Measurements from ENCODE around the gene SNRNP70. TPM values are rescaled to one million over a fixed set of nuclear protein-coding genes. Genes with fewer than 3 reads are reported as not detected.

SNRNP70 gene
- total and polyA plus RNA-seq, 10 of the 15 experiments (the other 5 are each of a cell fraction or from before 2014, with no cell fraction given): 2.7 to 453 (median 159) TPM

GRCh38 chr19:49132974-49133609 lies 47.8 kb downstream of the SNRNP70 start:
- no peak overlapping the region for H3K4me2 ChIP-seq (ENCODE audit: control insufficient read depth, insufficient read depth)
- BruUV-seq (replicated peaks): no TSS peak
- H3K4me3 ChIP-seq: no peak overlapping the region
- no peak for FAIRE-seq
- H3K27ac ChIP-seq (ENCODE audit: control insufficient read depth, insufficient read depth): no peak overlapping the region
- TF ChIP-seq ETV6 (conservative IDR thresholded peaks at IDR 0.05 in 1 of 2, IDR thresholded peaks at IDR 0.05 in 1 of 2; ENCODE audit: borderline replicate concordance in 1 of 2, low read depth in 1 of 2): no peak
- no peak for TF ChIP-seq TCF3 (IDR thresholded peaks at IDR 0.05; ENCODE audit: borderline replicate concordance, insufficient read depth, low read depth, low read length)
- no peak for TF ChIP-seq MYC (IDR thresholded peaks at IDR 0.05; ENCODE audit: insufficient read depth, insufficient read length, insufficient replicate concordance, low read length, severe bottlenecking)
- no peak for TF ChIP-seq GABPA (IDR thresholded peaks at IDR 0.05; ENCODE audit: low read depth)
- no peak for TF ChIP-seq KDM1A (IDR thresholded peaks at IDR 0.05; ENCODE audit: borderline replicate concordance)
- TF ChIP-seq GATAD2B (conservative IDR thresholded peaks at IDR 0.05; ENCODE audit: low read depth): no peak
- no peak for TF ChIP-seq ZNF384 (IDR thresholded peaks at IDR 0.05; ENCODE audit: borderline replicate concordance, low read depth, low read length)
- TF ChIP-seq JUNB (IDR thresholded peaks at IDR 0.05): no peak
- TF ChIP-seq CHD2 (IDR thresholded peaks at IDR 0.05; ENCODE audit: borderline replicate concordance, low read depth, low read length): no peak
- no peak for TF ChIP-seq SP1 (IDR thresholded peaks at IDR 0.05; ENCODE audit: low read depth, low read length)
- no peak for TF ChIP-seq EP300 (IDR thresholded peaks at IDR 0.05; ENCODE audit: borderline replicate concordance in 1 of 2, control insufficient read depth in 1 of 2, low read depth in 2 of 2, low read length in 2 of 2)
- TF ChIP-seq NR2C1 (IDR thresholded peaks at IDR 0.05): no peak
- no peak for TF ChIP-seq HDAC2 (IDR thresholded peaks at IDR 0.05)
- no peak for TF ChIP-seq MEF2A (IDR thresholded peaks at IDR 0.05; ENCODE audit: insufficient read depth, low read depth, low read length)
- no peaks in the 10 kb centered on the region for H3K79me2 ChIP-seq (ENCODE audit: control insufficient read depth, insufficient read depth, low read length)
- H2AFZ ChIP-seq (ENCODE audit: control insufficient read depth, low read depth, low read length): no peak overlapping the region
- intact Hi-C loops (cut with micrococcal nuclease; ENCODE audit: unreplicated experiment) (no loop called here), in situ Hi-C loops (cut with MboI) (no loop called here)
- no peak overlapping the region for H3K9ac ChIP-seq (ENCODE audit: control insufficient read depth, insufficient read depth, low read length)
- POLR2A ChIA-PET: interaction anchor here (0.7 kb wide), 1 partner anchor 113 kb away, joined by 3 read pairs; no protein-coding TSS in a partner anchor
- ATAC-seq: no peak
- H3K4me1 ChIP-seq (ENCODE audit: control insufficient read depth, insufficient read depth, low read length): no peaks in the 10 kb centered on the region
- SMC1A ChIA-PET (ENCODE audit: uncharacterized antibody, unreplicated experiment): no interaction called here
- no peaks in the 10 kb centered on the region for H4K20me1 ChIP-seq (ENCODE audit: control insufficient read depth, insufficient read depth)
- H3K36me3 ChIP-seq (ENCODE audit: control insufficient read depth in 2 of 2, insufficient read depth in 2 of 2, low read length in 1 of 2): no peaks in the 10 kb centered on the region; a peak in 1 of 4 replicates
- 61% methylated on average over 36 of the region's 49 CpGs for WGBS (ENCODE audit: insufficient coverage, insufficient replicate concordance, low lambda C conversion rate, missing lambda C conversion rate)
- H3K9me3 ChIP-seq (replicated peaks; ENCODE audit: control insufficient read depth, insufficient read depth, low read length): no peaks in the 10 kb centered on the region; the same call in 2 of the 3 replicates
- RAD21 ChIA-PET (ENCODE audit: unreplicated experiment): no interaction called here
- DNase-seq (ENCODE audit: low read depth, low spot score): no peak
- H3K27me3 ChIP-seq (replicated peaks in 1 of 2; ENCODE audit: control insufficient read depth in 2 of 2, insufficient read depth in 2 of 2, low read length in 1 of 2): no peaks in the 10 kb centered on the region
- CTCF ChIA-PET: interaction anchor here (0.5 to 1.2 kb wide), 4 partner anchors 20 to 121 kb away, joined by 3 to 4 read pairs (median 3); no protein-coding TSS in a partner anchor

Measured in GM12878 (cell line).